Gastroesophageal sphincter (tissue), 4 donors: Measurements from ENCODE around the gene CDKAL1. TPM values are rescaled to one million over a fixed set of nuclear protein-coding genes. Genes with fewer than 3 reads are reported as not detected.

Source experiments
- ATAC-seq: fragments of 150-250 bp; one replicate; pipeline ENCODE4 v1.9.1; 2016; ENCODE audit warnings: mild to moderate bottlenecking, moderate library complexity
- H3K27ac ChIP-seq, 4 donors: fragments of 200-600 bp; sonication (generic) in 3 of 4; 1 replicate in 3 of 4; 2 replicates in 1 of 4; pipeline ENCODE4 v1.5.1; 2016 to 2019
- H3K27me3 ChIP-seq: fragments of 200-600 bp; sonication (generic); one replicate; pipeline ENCODE4 v1.5.1; 2019
- H3K36me3 ChIP-seq, 2 donors: fragments of 200-600 bp; sonication (generic); one replicate each; pipeline ENCODE4 v1.5.1; 2019; ENCODE audit warnings: control low read depth in 1 of 2
- H3K4me1 ChIP-seq, 3 donors: fragments of 200-600 bp; sonication (generic); 1 replicate in 2 of 3; 2 replicates in 1 of 3; pipeline ENCODE4 v1.5.1; 2016 to 2019; ENCODE audit warnings: control low read depth in 2 of 3
- H3K4me3 ChIP-seq, 2 donors: fragments of 200-600 bp; sonication (generic); one replicate each; pipeline ENCODE4 v1.5.1; 2019; ENCODE audit warnings: mild to moderate bottlenecking in 1 of 2, moderate library complexity in 1 of 2
- H3K9me3 ChIP-seq, 3 donors: fragments of 200-600 bp; sonication (generic); one replicate each; pipeline ENCODE4 v1.5.1; 2017 to 2019; ENCODE audit warnings: control low read depth in 2 of 3
- CTCF ChIP-seq, 4 experiments: fragments of 200-600 bp in 2 of 4; fragments of 450-650 bp in 2 of 4; sonication (generic) in 1 of 4; IDR thresholded peaks; one replicate each; pipeline ENCODE4 v1.5.1; 2017 to 2019; ENCODE audit warnings: antibody characterized with exemption in 4 of 4, mild to moderate bottlenecking in 2 of 4, moderate library complexity in 2 of 4
- EP300 ChIP-seq: sonication (generic); formaldehyde crosslinking; IDR thresholded peaks from one replicate; pipeline ENCODE4 v1.6.1; 2017; ENCODE audit warnings: antibody characterized with exemption, mild to moderate bottlenecking
- POLR2A ChIP-seq, 2 donors: fragments of 450-650 bp; IDR thresholded peaks; one replicate each; pipeline ENCODE4 v1.6.1; 2017; ENCODE audit warnings: antibody characterized with exemption in 2 of 2, mild to moderate bottlenecking in 2 of 2, moderate library complexity in 1 of 2
- POLR2AphosphoS5 ChIP-seq: sonication (generic); formaldehyde crosslinking; IDR thresholded peaks from one replicate; pipeline ENCODE4 v1.6.1; 2017; ENCODE audit warnings: antibody characterized with exemption
- WGBS, 2 donors: methylation state at CpG; one replicate each; pipeline ENCODE4 v1.1.5; 2018; ENCODE audit warnings: low coverage in 1 of 2; 5-methylcytosine and 5-hydroxymethylcytosine counted together
- total RNA-seq, 4 donors: library from RNA; depleted of rRNA; stranded (reverse); fragments of >200 nt; gene quantifications; one replicate each; pipeline ENCODE4 v1.1.0, GENCODE V29; 2016

The CDKAL1 gene
- total RNA-seq, 4 donors from 2014 or later, result 10.9 to 17.9 (median 15.0) TPM

- Histone ChIP-seq H3K27ac (no peak overlapping the region), H3K4me3 (no peak overlapping the region), H3K36me3 (no peaks in the 10 kb centered on the region), H3K9me3 (no peaks in the 10 kb centered on the region), H3K27me3 (no peaks in the 10 kb centered on the region), H3K4me1 (no peaks in the 10 kb centered on the region)
- 100% methylated on average over 1 of the region's 1 CpG for WGBS, 2 donors
- TF ChIP-seq CTCF (IDR thresholded peaks at IDR 0.05) (no peak), EP300 (no peak), POLR2AphosphoS5 (no peak)
- ATAC-seq, result no peak
Observed at GRCh38 chr6:21150667-21151066, 616.4 kb downstream of the CDKAL1 start.

GRCh38 chr6:21151119-21151518 lies 616.9 kb downstream of the CDKAL1 start:
- Histone ChIP-seq H3K27ac (no peak overlapping the region), H3K36me3 (no peaks in the 10 kb centered on the region), H3K27me3 (no peaks in the 10 kb centered on the region), H3K9me3 (no peaks in the 10 kb centered on the region), H3K4me3 (no peak overlapping the region), H3K4me1 (no peaks in the 10 kb centered on the region)
- ATAC-seq, result no peak
- no peak for TF ChIP-seq POLR2A (IDR thresholded peaks at IDR 0.05)
- TF ChIP-seq CTCF (IDR thresholded peaks at IDR 0.05), result no peak
- no peak for TF ChIP-seq EP300
- no peak for TF ChIP-seq POLR2AphosphoS5
- 67 to 75% methylated on average over 5 of the region's 5 CpGs for WGBS, 2 donors

GRCh38 chr6:21151530-21151929 lies 617.3 kb downstream of the CDKAL1 start:
- Histone ChIP-seq H3K4me1 (no peaks in the 10 kb centered on the region), H3K36me3 (no peaks in the 10 kb centered on the region), H3K27me3 (no peaks in the 10 kb centered on the region), H3K4me3 (no peak overlapping the region), H3K27ac (no peak overlapping the region), H3K9me3 (no peaks in the 10 kb centered on the region)
- WGBS, 2 donors, result 83 to 90% methylated on average over 5 of the region's 5 CpGs
- no peak for TF ChIP-seq EP300
- no peak for TF ChIP-seq POLR2A (IDR thresholded peaks at IDR 0.05)
- TF ChIP-seq CTCF (IDR thresholded peaks at IDR 0.05), result no peak
- TF ChIP-seq POLR2AphosphoS5, result no peak
- ATAC-seq, result no peak

DNA sequence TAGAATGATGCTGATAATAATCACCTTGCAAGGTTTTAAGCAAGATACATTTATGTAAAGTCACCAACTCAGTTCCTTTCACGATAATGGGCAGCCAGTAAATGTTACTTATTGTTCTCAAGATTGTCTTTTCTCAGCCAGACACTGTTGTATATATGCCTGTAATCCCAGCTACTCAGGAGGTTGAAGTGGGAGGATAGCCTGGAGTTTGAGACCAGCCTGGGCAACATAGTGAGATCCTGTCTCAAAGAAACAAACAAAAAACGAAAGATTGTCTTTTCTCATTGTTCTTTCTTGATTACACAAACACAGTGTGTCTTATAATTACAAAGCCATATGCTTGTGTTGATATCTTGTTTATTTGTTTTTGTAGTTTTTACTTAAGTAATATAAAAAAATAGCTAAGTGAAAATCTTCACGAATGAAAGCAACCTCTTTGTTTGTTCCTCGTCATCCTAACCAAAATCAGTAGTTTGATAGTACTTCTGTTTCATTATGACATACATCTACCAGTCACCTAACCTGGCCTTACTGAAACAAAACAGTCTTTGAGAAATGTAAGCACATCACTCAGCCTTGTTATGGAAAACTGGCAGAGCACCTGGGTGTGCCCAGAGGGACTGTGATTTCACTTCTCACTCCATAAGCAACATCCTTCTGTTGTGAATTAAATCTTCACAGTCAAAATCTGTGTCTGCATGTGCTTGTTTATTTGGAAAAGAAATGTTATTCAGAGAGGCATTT lies 623.1 kb downstream of the CDKAL1 start:
- Histone ChIP-seq H3K27me3 (no peaks in the 10 kb centered on the region), H3K27ac (no peak overlapping the region), H3K4me1 (peaks cover 0 to 14% (median 0%) of the 10 kb centered on the region in 3 donors), H3K36me3 (no peaks in the 10 kb centered on the region), H3K4me3 (no peak overlapping the region), H3K9me3 (no peaks in the 10 kb centered on the region)
- no peak for TF ChIP-seq CTCF (IDR thresholded peaks at IDR 0.05)
- no peak for TF ChIP-seq POLR2A (IDR thresholded peaks at IDR 0.05)
- no peak for TF ChIP-seq EP300
- ATAC-seq, result no peak
- 58 to 80% methylated on average over 4 of the region's 4 CpGs for WGBS, 2 donors

DNA sequence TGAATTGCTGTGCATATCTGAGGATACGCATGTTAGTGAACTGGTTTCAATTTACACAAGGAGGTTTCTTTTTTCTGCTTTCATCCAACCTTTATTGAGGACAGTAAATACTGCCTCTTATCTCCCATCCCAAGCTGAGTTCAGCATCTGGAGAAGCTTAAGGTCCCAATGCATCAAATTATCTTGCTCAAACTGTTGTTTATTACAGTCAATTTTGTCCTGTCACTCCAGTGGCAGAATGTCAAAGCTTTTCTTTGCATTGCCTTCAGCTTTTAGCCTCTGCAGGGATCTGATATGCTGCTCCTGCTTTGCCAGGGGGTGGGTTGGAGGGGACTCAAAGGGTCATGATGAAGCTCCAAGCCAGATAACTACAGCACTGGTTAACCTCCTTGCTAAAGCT lies 623.9 kb downstream of the CDKAL1 start:
- Histone ChIP-seq H3K27me3 (no peaks in the 10 kb centered on the region), H3K4me3 (no peak overlapping the region), H3K36me3 (no peaks in the 10 kb centered on the region), H3K4me1 (peaks cover 0 to 14% (median 0%) of the 10 kb centered on the region in 3 donors), H3K9me3 (no peaks in the 10 kb centered on the region), H3K27ac (no peak overlapping the region)
- ATAC-seq, result no peak
- 80 to 83% methylated on average over 1 of the region's 1 CpG for WGBS, 2 donors
- TF ChIP-seq EP300, result no peak
- no peak for TF ChIP-seq POLR2AphosphoS5
- TF ChIP-seq POLR2A (IDR thresholded peaks at IDR 0.05), result no peak
- no peak for TF ChIP-seq CTCF (IDR thresholded peaks at IDR 0.05)
